Type B pancreatic cell (in vitro differentiated cells): ENCODE measurements around the gene HDDC2. TPM values are rescaled to one million over a fixed set of nuclear protein-coding genes. Genes with fewer than 3 reads are reported as not detected.

Experiments
- DNase-seq: peaks from one replicate; pipeline ENCODE4 v3.0.0; 2021; ENCODE audit warnings: mixed read lengths; ENCODE audit not compliant: unreplicated experiment; ENCODE audit errors: extremely low spot score
- H3K27ac Mint-ChIP-seq: 2 replicates; pipeline ENCODE4 v1.8.0; 2021; ENCODE audit warnings: mild to moderate bottlenecking, mixed read lengths
- H3K27me3 Mint-ChIP-seq: 2 replicates; pipeline ENCODE4 v1.8.0; 2021; ENCODE audit warnings: mixed read lengths
- H3K36me3 Mint-ChIP-seq: 2 replicates; pipeline ENCODE4 v1.8.0; 2021; ENCODE audit warnings: mixed read lengths
- H3K4me1 Mint-ChIP-seq: one replicate; pipeline ENCODE4 v1.8.0; 2021; ENCODE audit warnings: mixed read lengths; ENCODE audit not compliant: unreplicated experiment
- H3K4me3 Mint-ChIP-seq: 2 replicates; pipeline ENCODE4 v1.8.0; 2021; ENCODE audit warnings: mild to moderate bottlenecking, mixed read lengths
- H3K9me3 Mint-ChIP-seq: 2 replicates; pipeline ENCODE4 v1.8.0; 2021; ENCODE audit warnings: mixed read lengths
- total RNA-seq: library from RNA; stranded (reverse); gene quantifications from 2 replicates; pipeline ENCODE4 v1.2.1, GENCODE V29; 2021; ENCODE audit warnings: low replicate concordance
- TF ChIP-seq, protein P1 (sequence below): fragments of 200-600 bp; sonication (generic); conservative IDR thresholded peaks from 2 replicates; pipeline ENCODE4 v1.5.0; 2021; ENCODE audit warnings: antibody characterized with exemption, mild to moderate bottlenecking

The HDDC2 gene
- total RNA-seq, 1 donor from 2014 or later, result 90.0 TPM

- DNase-seq, result no peak
- H3K27ac Mint-ChIP-seq, result no peak overlapping the region
- H3K27me3 Mint-ChIP-seq, result no peaks in the 10 kb centered on the region
- no peak overlapping the region for H3K4me3 Mint-ChIP-seq
- H3K4me1 Mint-ChIP-seq, result no peaks in the 10 kb centered on the region
- no peaks in the 10 kb centered on the region for H3K9me3 Mint-ChIP-seq
- peaks cover 17% of the 10 kb centered on the region for H3K36me3 Mint-ChIP-seq
- TF ChIP-seq, protein P1, sequence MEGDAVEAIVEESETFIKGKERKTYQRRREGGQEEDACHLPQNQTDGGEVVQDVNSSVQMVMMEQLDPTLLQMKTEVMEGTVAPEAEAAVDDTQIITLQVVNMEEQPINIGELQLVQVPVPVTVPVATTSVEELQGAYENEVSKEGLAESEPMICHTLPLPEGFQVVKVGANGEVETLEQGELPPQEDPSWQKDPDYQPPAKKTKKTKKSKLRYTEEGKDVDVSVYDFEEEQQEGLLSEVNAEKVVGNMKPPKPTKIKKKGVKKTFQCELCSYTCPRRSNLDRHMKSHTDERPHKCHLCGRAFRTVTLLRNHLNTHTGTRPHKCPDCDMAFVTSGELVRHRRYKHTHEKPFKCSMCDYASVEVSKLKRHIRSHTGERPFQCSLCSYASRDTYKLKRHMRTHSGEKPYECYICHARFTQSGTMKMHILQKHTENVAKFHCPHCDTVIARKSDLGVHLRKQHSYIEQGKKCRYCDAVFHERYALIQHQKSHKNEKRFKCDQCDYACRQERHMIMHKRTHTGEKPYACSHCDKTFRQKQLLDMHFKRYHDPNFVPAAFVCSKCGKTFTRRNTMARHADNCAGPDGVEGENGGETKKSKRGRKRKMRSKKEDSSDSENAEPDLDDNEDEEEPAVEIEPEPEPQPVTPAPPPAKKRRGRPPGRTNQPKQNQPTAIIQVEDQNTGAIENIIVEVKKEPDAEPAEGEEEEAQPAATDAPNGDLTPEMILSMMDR, result no peak
Observed at GRCh38 chr6:125268765-125269164, 33.0 kb downstream of the HDDC2 start.

- Mint-ChIP-seq H3K36me3 (peaks cover 19% of the 10 kb centered on the region), H3K27me3 (no peaks in the 10 kb centered on the region), H3K27ac (no peak overlapping the region), H3K4me3 (no peak overlapping the region), H3K9me3 (no peaks in the 10 kb centered on the region), H3K4me1 (no peaks in the 10 kb centered on the region)
- no peak for DNase-seq
- TF ChIP-seq, protein P1, result no peak
Observed at GRCh38 chr6:125267806-125268523, 33.8 kb downstream of the HDDC2 start.

DNA sequence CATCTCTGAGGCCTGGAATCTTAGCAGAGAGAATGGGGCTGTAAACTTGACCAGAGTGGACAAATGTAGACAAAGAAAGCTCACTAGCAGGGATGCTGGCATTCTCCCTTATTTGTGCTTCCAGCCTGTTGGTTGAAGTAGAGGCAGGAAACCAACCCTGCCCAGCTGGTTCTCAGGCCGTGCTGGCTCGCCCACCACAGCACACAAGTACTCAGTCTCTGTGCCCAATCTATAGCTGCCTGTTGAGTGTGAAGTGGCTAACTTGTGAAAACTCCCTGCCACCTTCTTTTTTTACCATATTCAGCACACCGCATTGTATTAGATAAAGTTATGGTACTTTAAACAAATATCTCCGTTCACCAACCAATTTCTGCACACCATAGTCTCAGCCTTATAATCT, 37.3 kb downstream of the HDDC2 start:
- Mint-ChIP-seq H3K4me1 (no peaks in the 10 kb centered on the region), H3K4me3 (no peak overlapping the region), H3K9me3 (no peaks in the 10 kb centered on the region), H3K27ac (no peak overlapping the region), H3K27me3 (no peaks in the 10 kb centered on the region), H3K36me3 (peaks cover 20% of the 10 kb centered on the region)
- TF ChIP-seq, protein P1, result no peak
- no peak for DNase-seq

GRCh38 chr6:125262016-125263013, 39.5 kb downstream of the HDDC2 start:
- TF ChIP-seq, protein P1, result no peak
- Mint-ChIP-seq H3K36me3 (peaks cover 27% of the 10 kb centered on the region), H3K4me3 (no peak overlapping the region), H3K27me3 (no peaks in the 10 kb centered on the region), H3K9me3 (no peaks in the 10 kb centered on the region), H3K4me1 (no peaks in the 10 kb centered on the region), H3K27ac (no peak overlapping the region)
- DNase-seq, result no peak

GRCh38 chr6:125259354-125259736, 42.4 kb downstream of the HDDC2 start:
- peaks cover 3% of the 10 kb centered on the region for H3K4me1 Mint-ChIP-seq
- TF ChIP-seq, protein P1, result no peak
- no peak for DNase-seq

More at GRCh38 chr6:125259354-125259736, 42.4 kb downstream of the HDDC2 start:
- Mint-ChIP-seq H3K36me3 (peaks cover 18% of the 10 kb centered on the region), H3K27me3 (no peaks in the 10 kb centered on the region), H3K27ac (no peak overlapping the region), H3K4me3 (no peak overlapping the region), H3K9me3 (no peaks in the 10 kb centered on the region)
